IPS-18c (cell line): ENCODE results near the gene RABAC1.

Experiments used
- H3K4me3 ChIP-seq: 2 replicates; pipeline ENCODE4 v1.7.0; 2013; ENCODE audit warnings: low read depth, mild to moderate bottlenecking, low read length, moderate library complexity; ENCODE audit not compliant: insufficient read depth
- H3K9me3 ChIP-seq: one replicate; pipeline ENCODE4 v1.6.1; 2013; ENCODE audit warnings: mild to moderate bottlenecking, low read length, moderate library complexity; ENCODE audit not compliant: control insufficient read depth, insufficient read depth

The RABAC1 gene

GRCh38 chr19:41913538-41914423 is 45.3 kb downstream of the RABAC1 start:
- H3K4me3 ChIP-seq = peak overlapping the region; percentile 9; the same call in 1 of the 2 replicates
- no peaks in the 10 kb centered on the region for H3K9me3 ChIP-seq

GRCh38 chr19:41912899-41913537 is 46.1 kb downstream of the RABAC1 start:
- Histone ChIP-seq H3K4me3 (peak overlapping the region; percentile 36; the same call in 1 of the 2 replicates), H3K9me3 (no peaks in the 10 kb centered on the region)

- Histone ChIP-seq H3K4me3 (peak overlapping the region; percentile 31; the same call in 1 of the 2 replicates), H3K9me3 (no peaks in the 10 kb centered on the region)
Measured at GRCh38 chr19:41911889-41912731, 47.0 kb downstream of the RABAC1 start.

GRCh38 chr19:41910992-41911888 is 47.9 kb downstream of the RABAC1 start:
- Histone ChIP-seq H3K9me3 (no peaks in the 10 kb centered on the region), H3K4me3 (no peak overlapping the region)

GRCh38 chr19:41910240-41910991 is 48.7 kb downstream of the RABAC1 start:
- H3K4me3 ChIP-seq = no peak overlapping the region
- no peaks in the 10 kb centered on the region for H3K9me3 ChIP-seq

- Histone ChIP-seq H3K4me3 (no peak overlapping the region), H3K9me3 (no peaks in the 10 kb centered on the region)
Measured at GRCh38 chr19:41909706-41910105, 49.4 kb downstream of the RABAC1 start.

- Histone ChIP-seq H3K9me3 (no peaks in the 10 kb centered on the region), H3K4me3 (no peak overlapping the region)
Measured at GRCh38 chr19:41908724-41909464, 50.2 kb downstream of the RABAC1 start.

- H3K4me3 ChIP-seq = no peak overlapping the region
Measured at GRCh38 chr19:41907994-41908615, 51.0 kb downstream of the RABAC1 start.

GRCh38 chr19:41906916-41907680 is 52.0 kb downstream of the RABAC1 start:
- no peaks in the 10 kb centered on the region for H3K9me3 ChIP-seq

More at GRCh38 chr19:41907994-41908615, 51.0 kb downstream of the RABAC1 start:
- H3K9me3 ChIP-seq = no peaks in the 10 kb centered on the region

More at GRCh38 chr19:41906916-41907680, 52.0 kb downstream of the RABAC1 start:
- no peak overlapping the region for H3K4me3 ChIP-seq
